ENCODE results near the gene SLAIN2.

SLAIN2 gene

DNA sequence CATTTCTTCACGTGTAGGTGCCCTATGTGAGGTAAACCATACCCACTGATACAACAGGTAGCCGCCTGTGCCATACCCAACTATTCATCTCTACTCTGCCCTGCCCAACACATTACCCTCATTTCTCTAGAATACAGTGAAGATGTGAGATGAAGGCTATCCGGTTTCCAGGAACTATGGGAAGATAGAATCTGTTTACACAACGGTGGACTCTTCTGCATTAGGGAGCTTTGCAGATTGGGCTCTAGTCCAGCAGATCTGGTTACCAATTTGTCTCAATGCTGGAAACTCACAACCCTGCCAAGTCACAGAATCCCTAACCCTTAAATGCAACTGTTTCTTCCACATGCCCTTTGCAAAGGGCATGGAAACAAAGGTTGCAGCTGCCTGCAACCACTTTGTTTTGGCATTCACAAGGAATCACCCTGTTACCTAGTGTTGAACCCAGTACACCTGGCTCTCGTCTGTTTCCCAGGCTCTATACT lies 6.4 kb upstream of the SLAIN2 start:
- peak; percentile 32 for DNase-seq

DNA sequence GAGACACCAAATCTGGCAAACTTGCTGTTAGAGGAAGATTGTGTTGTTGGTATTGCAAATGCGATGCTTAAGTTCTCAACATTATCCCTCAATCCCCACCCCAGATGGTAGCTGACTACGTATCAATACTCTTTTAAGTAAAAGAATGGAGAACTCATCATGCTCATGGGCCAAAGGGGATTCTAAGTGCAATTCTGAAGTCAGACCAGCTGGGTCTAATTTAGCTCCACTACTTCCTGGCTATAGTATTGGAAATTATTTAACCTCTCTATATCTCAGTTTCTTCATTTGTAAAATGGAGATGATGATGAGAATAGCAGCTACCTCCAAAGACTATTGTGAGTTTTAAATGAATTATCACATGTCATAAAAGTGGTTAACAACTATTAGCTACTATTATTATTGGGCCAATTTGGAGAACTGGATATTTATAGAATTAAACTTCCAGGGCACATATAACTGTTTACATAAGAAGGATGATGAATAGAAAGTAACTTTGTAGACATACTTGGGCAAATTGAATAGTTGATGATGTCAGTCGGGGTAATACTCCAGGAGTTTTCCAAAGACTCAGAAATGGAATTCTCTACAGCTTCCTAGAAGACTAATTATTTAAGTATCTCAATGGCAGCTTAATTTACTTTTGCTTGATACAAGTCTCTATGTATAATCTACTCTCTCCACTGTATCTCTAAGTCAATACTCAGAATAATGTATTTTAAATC lies 5.0 kb upstream of the SLAIN2 start:
- no peak for DNase-seq

DNA sequence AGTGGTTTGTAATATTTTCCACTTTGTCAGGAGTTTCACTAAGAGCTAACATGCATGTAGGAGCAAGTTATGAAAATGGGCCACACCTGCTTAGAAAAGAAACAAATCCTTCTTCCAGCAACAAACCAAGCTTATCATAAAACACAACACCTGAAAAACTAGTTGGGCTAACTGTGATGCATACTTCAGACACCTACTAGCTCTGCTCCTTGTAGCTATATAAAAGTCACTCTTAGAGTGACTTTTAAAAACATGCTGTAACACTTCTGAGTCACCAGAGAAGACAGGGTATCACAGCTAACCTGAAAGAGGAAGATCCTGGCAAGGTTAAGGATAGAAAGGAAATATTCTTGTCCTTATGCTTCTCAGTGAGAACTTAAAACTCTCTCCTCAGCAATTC lies 3.6 kb upstream of the SLAIN2 start:
- no peak for DNase-seq

DNA sequence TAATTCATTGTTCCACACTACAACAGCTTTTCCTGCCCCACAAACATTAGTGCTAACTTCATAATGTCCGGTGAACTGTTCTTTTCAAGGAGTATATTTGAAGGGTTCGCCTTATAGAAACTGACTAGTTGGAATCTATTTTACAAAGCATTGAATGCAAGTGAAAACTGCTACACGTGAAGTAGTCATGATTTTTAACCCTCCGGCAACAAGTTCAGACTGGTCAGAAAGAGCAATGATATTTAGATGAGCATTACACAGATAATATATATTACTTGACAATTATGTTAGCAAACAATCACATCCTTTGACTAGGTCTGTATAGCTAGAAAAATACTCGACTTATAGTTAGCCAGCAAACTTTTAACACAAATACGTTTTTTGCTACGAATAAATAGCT lies 1.7 kb upstream of the SLAIN2 start:
- no peak for DNase-seq

DNA sequence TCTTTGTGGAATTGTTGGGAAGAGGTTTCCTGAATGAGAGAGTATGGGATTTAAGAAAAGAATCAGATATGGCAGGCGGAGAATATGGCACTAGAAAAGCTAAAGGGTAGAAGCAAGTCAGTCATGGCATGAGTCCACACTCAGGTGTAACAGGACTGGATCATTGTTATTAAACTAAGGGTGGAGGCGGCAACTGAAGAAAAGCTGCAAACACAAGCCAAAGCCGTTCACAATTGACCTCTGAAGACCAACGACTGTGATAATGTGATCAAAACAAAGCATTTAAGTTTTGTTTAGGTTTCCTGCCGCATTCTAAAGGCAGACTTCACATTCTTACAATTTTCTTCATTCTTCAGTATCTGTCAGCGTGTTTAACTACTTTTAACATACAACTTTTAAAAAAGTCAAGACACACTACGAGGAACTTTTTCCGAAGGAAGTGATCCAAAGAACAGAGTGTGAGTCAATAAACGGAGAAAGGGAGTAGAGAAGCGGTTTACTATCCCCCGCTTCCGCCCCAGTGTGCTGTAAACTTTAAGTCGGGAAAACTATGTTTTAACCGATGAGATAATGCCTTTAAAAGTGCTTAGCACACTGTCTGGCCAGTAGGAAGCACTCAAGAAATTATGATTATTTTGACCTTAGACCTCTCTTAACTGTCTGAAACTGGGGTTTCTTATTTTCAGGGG lies 909 bp upstream of the SLAIN2 start:
- no peak for DNase-seq

DNA sequence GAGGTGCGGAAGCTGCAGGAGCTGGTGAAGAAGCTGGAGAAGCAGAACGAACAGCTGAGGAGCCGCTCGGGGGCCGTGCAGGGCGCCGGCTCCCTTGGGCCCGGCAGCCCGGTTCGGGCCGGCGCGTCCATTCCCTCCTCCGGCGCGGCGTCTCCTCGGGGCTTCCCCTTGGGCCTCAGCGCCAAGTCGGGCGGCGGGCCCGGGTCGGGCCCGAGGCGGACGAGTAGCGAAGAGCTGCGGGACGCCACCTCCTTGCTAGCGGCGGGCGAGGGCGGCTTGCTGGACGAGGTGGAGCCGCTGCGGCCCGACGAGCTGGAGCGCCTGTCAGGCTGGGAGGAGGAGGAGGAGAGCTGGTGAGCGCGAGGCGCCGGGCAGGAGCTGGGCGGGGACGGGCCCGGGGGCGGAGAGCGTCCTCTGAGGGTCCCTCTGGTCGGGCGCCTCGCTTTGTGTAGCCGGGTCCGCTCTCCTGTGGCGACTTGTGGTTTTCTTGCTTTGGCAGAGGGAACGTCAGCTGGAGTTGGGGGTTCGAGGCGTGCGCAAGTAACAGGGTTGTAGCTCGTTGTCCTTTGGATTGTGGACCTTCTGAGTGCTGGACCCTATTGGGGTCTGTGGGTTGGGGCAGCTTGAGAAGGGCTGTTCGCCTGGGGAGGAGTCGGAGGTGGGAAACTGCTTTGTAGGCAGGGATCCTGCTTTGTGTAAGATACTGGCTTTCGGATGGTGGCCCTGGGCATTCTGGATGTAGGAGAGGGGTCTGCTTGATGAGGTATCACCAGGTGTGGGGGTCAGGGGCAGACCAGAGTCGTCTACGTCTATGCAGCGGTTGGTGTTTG lies 662 bp downstream of the SLAIN2 start:
- no peak for DNase-seq

DNA sequence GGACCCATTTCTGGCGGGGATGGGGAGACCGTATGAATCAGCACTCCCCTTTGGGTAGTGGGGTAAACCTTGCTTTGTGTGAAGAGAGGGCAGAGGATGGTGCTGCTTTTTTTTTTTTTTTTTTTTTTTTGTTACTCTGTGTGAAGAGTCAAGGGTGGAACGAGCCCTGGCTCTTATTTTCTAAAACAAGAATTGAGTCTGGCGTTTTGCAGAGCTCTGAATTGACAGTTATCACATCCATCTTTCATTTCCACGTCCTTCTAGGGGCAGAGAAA lies 1.2 kb downstream of the SLAIN2 start:
- no peak for DNase-seq

DNA sequence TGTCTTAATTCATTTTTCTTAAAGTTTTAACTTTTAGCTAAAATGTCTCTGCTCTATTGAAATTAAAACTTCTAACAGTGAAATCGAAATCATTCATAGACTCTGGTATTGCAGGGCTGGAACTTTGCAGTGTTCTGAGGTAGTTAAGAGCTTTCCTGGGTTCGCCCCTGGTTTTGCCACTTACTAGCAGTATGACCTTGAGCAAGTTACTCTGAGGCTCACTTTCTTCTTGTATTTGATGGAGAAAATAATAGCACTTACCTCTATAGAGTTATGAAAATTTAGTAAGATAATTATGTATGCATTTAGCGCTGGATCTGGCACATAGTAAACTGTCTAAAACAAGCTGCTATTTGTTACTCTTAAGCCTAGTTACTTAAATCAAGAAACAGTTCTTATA lies 1.7 kb downstream of the SLAIN2 start:
- DNase-seq, result no peak

DNA sequence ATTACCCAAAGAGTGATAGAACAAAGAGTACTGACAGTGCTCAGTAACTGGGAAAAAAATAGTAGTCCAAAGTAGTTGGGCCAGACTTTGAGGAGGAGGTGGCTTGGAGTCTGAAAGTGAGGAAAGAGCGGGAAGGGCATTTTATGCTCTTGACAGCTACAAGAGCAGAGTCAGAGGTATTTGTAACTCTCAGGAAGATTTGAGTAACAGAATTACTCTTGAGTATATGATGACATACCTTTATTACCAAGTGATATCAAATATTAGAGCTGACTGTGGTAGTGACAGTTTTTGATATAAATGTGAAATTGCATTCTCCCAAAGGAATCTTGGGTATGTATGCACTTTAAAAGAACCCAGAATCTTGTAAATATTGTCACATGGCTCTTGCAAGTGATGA lies 2.2 kb downstream of the SLAIN2 start:
- no peak for DNase-seq

DNA sequence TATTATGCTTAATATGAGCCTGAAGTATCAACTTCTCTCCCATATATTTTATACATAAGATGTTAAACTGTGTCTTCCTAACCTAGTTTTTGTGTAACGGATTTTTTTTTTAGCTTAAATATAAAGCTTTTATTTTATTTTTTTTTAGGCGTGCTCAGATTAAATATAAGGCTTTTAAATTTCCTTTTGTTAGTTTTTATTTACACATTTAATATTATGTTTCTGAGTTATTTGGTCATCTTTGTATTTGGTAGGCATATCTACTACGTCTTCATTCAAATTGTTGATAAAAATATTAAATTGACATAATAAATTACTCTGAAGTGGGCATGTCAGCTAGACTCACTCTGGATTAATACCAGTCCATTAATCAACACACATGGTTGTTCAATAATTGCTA lies 4.2 kb downstream of the SLAIN2 start:
- no peak for DNase-seq

DNA sequence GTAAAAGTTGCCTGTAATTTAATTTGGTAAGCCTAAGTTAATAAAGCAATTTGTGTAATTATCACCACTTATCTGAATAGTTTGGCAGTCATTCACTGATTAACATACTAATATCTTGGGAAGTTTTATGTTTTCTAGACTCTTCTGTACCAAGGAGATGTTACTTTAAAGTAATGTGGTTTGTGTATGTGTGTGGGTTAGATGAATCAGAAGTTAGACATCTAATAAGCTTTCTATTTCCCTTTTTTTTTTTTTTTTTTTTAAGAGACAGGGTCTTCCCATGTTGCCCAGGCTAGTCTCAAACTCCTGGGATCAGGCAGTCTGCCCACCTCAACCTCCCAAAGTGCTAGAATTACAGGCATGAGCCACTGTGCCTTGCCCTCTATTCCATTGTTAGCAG lies 5.3 kb downstream of the SLAIN2 start:
- DNase-seq, result no peak

DNA sequence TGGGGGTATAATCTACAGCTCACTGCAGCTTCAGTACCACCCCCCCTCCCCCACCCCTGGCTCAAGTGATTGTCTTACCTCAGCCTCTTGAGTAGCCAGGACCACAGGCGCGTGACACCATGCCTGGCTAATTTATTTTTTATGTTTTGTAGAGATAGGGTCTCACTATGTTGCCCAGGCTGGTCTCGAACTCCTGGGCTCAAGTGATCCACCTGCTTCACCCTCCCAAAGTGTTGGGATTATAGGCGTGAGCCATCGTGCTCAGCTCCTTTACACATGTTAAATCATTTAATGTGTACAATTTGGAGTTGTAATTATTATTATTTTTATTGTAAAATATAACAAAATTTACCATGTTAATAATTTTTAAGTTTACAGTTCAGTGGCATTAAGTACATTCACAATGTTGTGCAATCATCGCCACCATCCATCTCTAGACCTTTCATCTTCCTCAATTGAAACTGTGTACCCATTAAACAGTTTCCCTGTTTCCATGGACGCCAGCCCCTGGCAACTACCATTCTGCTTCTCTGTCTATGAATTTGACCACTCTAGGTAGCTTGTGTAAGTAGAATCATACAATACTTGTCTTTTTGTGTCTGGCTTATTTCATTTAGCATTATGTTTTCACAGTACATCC lies 6.1 kb downstream of the SLAIN2 start:
- no peak for DNase-seq

DNA sequence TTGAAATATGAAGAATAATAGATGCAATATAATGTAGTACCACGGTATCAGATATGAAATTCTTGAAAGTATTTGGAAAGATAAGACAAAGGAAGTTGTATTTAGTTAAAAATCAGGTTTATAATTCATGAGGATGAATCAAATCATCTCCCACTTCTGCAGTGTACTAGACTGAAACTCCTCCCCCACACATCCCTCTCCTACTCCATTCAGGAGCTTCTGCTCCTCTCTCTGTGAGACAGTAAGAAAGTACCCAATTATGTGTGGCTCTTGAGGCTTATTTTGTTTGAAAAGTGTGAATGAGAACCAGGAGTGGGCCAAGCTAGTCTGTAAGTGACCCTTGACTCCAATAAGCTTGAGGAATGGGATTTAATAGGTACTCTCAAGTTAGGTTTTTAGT lies 9.5 kb downstream of the SLAIN2 start:
- DNase-seq, result peak; percentile 18

DNA sequence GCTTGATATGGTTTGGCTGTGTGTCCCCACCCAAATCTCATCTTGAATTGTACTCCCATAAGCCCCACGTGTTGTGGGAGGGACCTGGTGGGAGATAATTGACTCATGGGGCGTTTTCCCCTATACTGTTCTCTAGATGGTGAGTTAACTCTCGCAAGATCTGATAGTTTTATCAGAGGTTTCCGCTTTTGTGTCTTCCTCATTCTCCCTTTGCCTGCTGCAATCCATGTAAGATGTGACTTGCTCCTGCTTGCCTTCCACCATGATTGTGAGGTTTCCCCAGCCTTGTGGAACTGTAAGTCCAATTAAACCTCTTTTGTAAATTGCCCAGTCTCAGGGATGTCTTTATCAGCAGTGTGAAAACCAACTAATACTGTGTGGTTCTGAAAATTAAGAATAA lies 11.5 kb downstream of the SLAIN2 start:
- DNase-seq, result no peak

DNA sequence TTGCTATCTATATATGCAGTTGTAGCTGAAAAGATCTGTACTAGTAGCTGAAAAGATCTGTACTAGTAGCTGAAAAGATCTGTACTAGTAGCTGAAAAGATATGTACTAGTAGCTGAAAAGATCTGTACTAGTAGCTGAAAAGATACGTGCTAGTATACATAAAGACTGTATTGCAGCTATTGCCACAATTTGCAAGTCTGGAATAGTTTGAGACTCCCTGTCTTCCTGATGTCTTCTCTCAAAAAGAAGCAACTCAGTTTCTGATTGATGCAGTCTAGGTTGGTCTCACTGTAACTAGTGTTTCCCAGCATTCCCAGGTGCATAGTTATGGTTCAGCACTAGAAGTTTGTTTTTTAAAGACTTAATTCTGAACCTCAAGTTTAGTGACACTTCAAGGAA lies 15.0 kb downstream of the SLAIN2 start:
- no peak for DNase-seq

DNA sequence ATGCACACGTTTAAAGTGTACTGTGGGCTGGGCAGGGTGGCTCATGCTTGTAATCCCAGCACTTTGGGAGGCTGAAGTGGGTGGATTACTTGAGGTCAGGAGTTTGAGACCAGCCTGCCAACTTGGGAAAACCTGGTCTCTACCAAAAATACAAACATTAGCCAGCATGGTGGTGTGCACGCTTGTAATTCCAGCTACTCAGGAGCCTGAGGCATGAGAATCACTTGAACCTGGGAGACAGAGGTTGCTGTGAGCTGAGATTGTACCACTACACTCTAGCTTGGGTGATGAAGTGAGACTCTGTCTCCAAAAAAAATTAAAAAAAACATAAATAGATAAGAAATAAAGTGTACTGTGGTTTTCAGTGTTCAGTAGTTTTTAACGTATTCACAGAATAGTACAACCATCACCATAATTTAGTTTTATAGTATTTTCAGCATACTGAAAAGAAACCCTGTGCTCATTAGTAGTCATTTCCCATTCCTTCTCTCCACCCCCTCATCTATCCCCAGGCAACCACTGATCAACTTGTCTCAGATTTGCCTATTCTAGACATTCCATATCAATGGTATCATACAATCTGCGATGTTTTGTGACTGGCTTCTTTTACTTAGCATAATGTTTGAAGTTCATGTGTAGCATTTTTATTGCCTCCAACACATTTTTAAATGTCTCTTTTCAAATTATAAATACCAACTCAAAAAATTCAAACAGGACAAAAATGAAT lies 19.1 kb downstream of the SLAIN2 start:
- DNase-seq, result no peak

DNA sequence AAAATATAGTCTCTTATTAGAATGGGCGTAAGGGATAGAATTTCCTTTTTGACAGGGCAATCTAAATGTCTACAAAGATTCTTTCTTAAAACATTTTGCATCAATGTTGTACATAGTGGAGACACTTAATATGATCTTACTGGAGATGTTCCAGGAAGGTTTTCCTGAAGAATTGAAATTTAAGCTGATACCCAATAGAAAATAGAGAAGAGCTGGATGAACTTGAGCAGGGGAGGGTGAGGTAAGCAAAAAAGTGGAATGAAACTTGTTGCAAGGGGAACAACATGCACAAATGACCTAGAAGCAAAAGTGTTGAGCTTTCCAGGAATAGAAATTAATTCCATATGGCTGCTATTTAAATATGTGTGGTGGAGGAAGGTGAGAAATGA lies 19.7 kb downstream of the SLAIN2 start:
- no peak for DNase-seq

DNA sequence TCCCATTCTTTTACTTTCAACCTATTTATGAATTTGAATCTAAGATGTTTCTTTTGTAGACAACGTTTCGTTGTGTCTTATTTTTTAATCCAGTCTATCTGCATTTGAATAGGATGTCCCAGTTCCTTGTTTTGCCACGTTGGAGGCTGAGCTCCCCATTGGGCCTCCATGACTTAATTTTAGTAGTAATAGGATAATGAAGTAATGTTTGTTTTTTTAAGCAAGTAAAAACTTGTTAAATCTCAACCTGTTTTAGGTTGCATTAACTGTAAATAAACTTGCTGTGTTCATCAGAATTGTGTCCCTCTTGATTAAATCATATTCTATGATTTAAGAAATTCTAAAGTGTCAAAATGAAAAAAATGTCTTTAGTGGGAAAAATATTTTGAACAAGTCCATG lies 25.3 kb downstream of the SLAIN2 start:
- DNase-seq, result no peak

DNA sequence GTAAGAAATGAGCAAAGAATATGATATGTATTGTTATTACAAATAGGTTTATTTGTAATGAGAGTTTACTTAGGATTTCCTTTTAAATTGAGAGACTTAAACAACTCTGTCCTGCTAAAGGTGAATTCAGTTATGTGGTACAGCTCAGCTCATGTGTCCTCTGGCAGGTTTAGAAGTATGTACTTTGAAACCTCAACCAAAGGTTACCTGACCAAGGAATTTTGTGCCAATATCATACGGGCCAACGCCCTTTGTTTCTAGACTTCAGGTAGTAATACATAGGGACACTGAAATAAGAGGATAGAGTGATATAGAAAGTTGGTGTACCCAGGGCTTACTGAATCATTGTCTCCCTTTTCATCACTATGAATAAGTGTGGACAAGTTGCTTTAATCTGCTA lies 25.7 kb downstream of the SLAIN2 start:
- no peak for DNase-seq

DNA sequence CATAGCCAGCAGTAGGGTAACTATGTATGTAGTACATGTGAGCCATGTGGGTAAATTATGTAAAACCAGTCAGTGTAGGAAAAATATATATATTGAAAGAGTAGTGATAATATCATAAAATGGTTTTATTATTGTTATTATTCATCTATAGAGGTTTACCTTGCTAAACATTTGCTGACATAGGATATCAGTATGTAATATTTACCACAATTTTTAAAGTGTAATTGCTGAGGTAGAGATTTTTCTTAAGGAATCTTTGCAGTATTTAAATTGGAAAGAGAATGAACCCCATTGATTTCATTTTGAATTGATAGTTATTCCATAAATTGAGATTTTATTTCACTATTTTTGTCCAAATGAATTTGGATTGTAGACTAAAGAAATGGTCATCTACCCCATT lies 27.1 kb downstream of the SLAIN2 start:
- DNase-seq, result no peak

DNA sequence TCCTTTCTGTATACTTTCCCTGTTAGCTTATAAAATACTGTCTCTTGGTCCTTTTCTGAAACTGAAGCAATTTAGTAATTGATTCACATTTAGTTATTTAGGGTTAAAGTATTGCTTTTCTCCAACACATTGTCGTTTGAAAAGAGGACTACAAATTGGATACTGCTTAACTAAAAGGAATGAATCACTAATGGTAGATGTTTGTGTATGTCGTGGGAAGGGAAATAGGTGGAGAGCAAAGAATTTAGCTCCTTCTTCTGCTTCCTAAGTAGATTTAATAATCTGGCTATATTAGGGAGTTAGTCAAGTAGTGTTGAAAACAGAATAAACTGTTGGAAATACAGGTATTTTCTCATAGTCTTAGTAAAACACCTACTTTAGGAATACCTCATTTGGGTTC lies 27.9 kb downstream of the SLAIN2 start:
- DNase-seq, result no peak

DNA sequence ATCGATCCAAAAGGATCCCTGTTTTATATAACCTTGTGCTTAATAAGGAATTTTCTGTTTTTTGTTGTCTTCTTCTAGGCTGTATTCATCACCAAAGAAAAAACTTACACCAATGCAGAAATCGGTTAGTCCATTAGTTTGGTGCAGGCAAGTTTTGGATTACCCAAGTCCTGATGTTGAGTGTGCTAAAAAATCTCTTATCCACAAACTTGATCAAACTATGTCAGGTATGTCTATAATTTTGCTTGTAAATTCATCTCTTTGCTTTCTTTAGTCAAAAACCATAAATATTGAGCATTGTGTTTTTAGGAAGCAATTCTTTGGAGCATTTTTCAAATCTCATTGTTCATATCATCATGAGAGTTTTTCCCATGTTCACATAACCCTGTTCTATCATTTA lies 28.4 kb downstream of the SLAIN2 start:
- no peak for DNase-seq

All from NCI-H2029 treated with DMSO at 0.1 percent for 48 hours (cell line).